Measurements from ENCODE around the gene COL19A1. TPM values are rescaled to one million over a fixed set of nuclear protein-coding genes. Genes with fewer than 3 reads are reported as not detected.

Gene COL19A1
- total and polyA plus RNA-seq, 9 donors, result 0.20 to 0.23 TPM; not detected in 7

DNA sequence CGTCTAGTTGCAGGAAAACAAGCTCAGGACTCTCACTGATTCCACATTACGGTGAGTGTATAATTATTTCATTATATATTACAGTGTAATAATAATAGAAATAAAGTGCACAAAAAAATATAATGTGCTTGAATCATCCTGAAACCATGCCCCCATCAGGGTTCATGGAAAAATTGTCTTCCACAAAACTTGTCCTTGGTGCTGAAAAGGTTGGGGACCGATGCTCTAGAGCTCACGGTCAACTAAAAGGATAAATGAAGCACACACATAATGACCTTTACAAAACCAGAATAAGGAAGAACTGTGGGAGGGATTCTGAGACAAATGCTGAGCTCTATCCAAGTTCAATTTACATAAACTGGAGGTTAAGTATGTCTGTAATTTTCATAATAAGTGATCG, 194.3 kb downstream of the COL19A1 start:
- H3K27ac ChIP-seq, result no peak overlapping the region
- intact Hi-C loops (cut with DNase I), result no loop called here
- H3K9me3 ChIP-seq, result no peaks in the 10 kb centered on the region
- no peak overlapping the region for H3K4me3 ChIP-seq
- 51 to 69% (median 66%) methylated on average over 5 of the region's 5 CpGs for WGBS, 3 donors
- DNase-seq, result no peak
- TF ChIP-seq EP300 (IDR thresholded peaks at IDR 0.05) (no peak), POLR2A (IDR thresholded peaks at IDR 0.05) (no peak)
- TF ChIP-seq, protein P1, sequence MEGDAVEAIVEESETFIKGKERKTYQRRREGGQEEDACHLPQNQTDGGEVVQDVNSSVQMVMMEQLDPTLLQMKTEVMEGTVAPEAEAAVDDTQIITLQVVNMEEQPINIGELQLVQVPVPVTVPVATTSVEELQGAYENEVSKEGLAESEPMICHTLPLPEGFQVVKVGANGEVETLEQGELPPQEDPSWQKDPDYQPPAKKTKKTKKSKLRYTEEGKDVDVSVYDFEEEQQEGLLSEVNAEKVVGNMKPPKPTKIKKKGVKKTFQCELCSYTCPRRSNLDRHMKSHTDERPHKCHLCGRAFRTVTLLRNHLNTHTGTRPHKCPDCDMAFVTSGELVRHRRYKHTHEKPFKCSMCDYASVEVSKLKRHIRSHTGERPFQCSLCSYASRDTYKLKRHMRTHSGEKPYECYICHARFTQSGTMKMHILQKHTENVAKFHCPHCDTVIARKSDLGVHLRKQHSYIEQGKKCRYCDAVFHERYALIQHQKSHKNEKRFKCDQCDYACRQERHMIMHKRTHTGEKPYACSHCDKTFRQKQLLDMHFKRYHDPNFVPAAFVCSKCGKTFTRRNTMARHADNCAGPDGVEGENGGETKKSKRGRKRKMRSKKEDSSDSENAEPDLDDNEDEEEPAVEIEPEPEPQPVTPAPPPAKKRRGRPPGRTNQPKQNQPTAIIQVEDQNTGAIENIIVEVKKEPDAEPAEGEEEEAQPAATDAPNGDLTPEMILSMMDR (IDR thresholded peaks at IDR 0.05), result no peak
- no peaks in the 10 kb centered on the region for H3K27me3 ChIP-seq
- H3K4me1 ChIP-seq (ENCODE audit: insufficient read depth), result no peaks in the 10 kb centered on the region
- H3K36me3 ChIP-seq, result no peaks in the 10 kb centered on the region

DNA sequence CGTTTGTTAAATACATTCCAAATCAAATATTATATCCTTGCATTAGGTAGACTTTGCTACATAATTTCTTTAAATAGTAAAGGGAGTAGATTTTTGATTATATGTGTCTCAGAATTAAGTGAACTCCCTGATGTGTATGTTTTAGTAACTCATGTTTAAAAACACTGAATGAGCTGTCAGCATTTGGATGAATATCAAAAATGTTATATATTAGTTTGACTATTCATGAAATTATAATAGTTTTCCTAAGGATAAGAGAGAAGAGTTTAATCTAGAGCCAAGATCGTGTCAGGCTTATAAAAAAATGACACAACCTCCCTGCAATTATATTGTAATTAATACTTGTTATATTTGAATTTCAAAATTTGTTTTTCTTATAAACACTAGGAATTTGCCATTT, 195.2 kb downstream of the COL19A1 start:
- Histone ChIP-seq H3K9me3 (no peaks in the 10 kb centered on the region), H3K4me3 (no peak overlapping the region), H3K27me3 (no peaks in the 10 kb centered on the region), H3K27ac (no peak overlapping the region), H3K4me1 (ENCODE audit: insufficient read depth) (no peaks in the 10 kb centered on the region), H3K36me3 (no peaks in the 10 kb centered on the region)
- 5 to 10% (median 5%) methylated on average over 2 of the region's 2 CpGs for WGBS, 3 donors
- no peak for TF ChIP-seq POLR2A (IDR thresholded peaks at IDR 0.05)
- TF ChIP-seq, protein P1 (IDR thresholded peaks at IDR 0.05), result no peak
- TF ChIP-seq EP300 (IDR thresholded peaks at IDR 0.05), result no peak
- no peak for DNase-seq
- intact Hi-C loops (cut with DNase I), result no loop called here

DNA sequence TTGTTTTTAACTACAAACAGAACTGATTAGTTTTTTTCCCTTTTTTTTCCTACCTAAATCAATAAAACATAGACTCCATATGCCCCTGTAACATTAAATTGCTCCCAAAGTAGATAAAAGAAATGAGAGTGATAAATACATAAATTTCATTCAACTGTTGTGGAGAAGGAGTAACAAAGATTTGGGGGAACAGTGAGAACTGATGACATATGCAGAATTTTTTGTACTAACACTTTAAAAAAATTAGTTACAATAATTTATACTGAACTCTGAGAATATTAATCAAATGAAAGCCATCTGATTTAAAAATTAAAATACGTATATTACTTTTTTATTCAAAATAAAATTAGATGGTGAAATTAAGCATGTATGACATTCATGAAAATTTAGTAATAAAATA, 195.7 kb downstream of the COL19A1 start:
- no peaks in the 10 kb centered on the region for H3K36me3 ChIP-seq
- H3K4me1 ChIP-seq (ENCODE audit: insufficient read depth), result no peaks in the 10 kb centered on the region
- H3K9me3 ChIP-seq, result no peaks in the 10 kb centered on the region
- TF ChIP-seq POLR2A (IDR thresholded peaks at IDR 0.05), result no peak
- TF ChIP-seq, protein P1 (IDR thresholded peaks at IDR 0.05), result no peak
- TF ChIP-seq EP300 (IDR thresholded peaks at IDR 0.05), result no peak
- H3K27me3 ChIP-seq, result no peaks in the 10 kb centered on the region
- WGBS, 3 donors, result 35 to 63% (median 53%) methylated on average over 1 of the region's 1 CpG
- H3K27ac ChIP-seq, result no peak overlapping the region
- H3K4me3 ChIP-seq, result no peak overlapping the region
- no peak for DNase-seq
- intact Hi-C loops (cut with DNase I), result no loop called here

DNA sequence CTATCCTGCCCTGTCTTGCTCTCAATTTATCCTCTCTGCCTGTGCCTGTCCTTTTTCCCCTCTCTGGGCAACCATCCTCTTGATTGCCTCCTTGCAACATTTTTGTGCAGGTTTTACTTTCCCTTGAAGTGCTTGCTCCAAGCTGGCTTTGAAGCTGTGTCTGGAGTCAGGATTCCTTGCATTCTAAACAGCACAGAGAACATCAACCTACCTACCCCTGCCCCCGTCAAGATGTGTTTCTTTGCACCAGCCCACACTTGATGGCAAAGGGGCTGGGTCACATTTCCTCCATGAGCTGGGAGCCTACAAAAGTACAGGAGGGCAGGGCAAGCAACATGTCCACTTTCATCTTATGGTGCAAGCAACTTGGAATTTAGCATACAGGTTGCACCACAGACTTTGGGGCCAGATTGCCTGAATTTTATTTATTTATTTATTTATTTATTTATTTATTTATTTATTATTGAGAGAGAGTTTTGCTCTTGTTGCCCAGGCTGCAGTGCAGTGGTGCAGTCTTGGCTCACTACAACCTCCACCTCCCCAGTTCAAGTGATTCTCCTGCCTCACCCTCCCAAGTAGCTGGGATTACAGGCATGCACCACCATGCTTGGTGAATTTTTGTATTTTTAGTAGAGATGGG, 206.3 kb downstream of the COL19A1 start:
- no peaks in the 10 kb centered on the region for H3K36me3 ChIP-seq
- intact Hi-C loops (cut with DNase I), result no loop called here
- TF ChIP-seq POLR2A (IDR thresholded peaks at IDR 0.05) (no peak), EP300 (IDR thresholded peaks at IDR 0.05) (no peak)
- TF ChIP-seq, protein P1 (IDR thresholded peaks at IDR 0.05), result no peak
- no peak overlapping the region for H3K27ac ChIP-seq
- no peaks in the 10 kb centered on the region for H3K9me3 ChIP-seq
- no peak for DNase-seq
- H3K4me1 ChIP-seq (ENCODE audit: insufficient read depth), result no peaks in the 10 kb centered on the region
- H3K4me3 ChIP-seq, result no peak overlapping the region
- no peaks in the 10 kb centered on the region for H3K27me3 ChIP-seq
- 64 to 75% (median 67%) methylated on average over 1 of the region's 1 CpG for WGBS, 3 donors

Data from ovary (tissue), 9 donors.